ENCODE data around the gene RTTN. TPM values are rescaled to one million over a fixed set of nuclear protein-coding genes. Genes with fewer than 3 reads are reported as not detected.

The RTTN gene
- total and polyA plus RNA-seq, 9 of the 15 experiments (the other 6 are each of a cell fraction or from before 2014, with no cell fraction given), result 3.1 to 18.3 (median 10.6) TPM

DNA sequence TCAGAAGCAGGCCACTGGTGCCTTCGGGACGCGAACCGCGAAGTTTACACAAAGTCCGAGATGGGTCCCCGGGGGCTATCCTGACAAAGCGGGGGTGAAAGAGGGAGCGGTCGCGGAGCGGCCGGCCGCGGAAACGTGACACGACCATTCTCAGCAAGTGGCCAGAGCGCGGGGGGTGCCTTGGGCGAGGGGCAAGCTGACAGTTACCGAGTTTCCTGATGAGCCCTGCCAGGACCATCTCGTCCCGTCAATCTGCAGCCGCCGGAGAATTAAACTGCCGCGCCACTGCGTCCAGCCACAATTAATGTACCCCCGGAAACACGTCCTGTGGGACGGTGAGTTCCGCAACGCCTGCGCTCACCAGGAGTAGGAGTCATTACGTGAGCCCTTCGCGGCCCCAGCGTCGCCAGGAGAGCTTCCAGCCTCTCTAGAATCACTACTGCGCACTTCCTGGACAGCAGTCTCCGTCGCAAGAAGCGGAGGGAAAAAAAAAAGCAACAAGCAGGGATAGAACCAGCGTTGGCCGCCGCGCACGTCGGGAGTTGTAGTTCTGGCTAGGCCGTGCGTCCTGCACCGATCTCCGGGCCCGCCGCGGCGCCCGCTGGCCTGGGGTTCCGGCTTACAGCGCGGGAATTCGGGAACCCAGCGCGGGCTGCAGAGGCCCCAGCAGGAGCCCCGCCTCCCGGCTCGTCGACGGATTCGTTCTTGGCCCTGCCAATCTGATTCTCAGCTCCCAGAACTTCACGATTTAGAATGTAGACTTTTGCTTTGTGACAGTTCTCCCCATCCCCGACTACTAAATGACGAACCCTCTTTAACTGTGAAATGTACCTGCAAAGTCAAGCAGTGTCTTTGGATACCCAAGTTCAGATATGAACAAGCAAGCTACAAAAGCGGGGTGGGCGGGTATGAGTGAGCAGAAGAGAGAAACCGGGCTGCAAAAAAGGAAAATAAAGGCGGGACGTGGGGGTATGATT lies at the start of gene RTTN (continued):
- TF ChIP-seq, protein P1, sequence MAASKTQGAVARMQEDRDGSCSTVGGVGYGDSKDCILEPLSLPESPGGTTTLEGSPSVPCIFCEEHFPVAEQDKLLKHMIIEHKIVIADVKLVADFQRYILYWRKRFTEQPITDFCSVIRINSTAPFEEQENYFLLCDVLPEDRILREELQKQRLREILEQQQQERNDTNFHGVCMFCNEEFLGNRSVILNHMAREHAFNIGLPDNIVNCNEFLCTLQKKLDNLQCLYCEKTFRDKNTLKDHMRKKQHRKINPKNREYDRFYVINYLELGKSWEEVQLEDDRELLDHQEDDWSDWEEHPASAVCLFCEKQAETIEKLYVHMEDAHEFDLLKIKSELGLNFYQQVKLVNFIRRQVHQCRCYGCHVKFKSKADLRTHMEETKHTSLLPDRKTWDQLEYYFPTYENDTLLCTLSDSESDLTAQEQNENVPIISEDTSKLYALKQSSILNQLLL (CRISPR knock-in tag; IDR thresholded peaks at IDR 0.05; ENCODE audit: borderline replicate concordance), result no peak
- TF ChIP-seq STAT6 (CRISPR knock-in tag; IDR thresholded peaks at IDR 0.05) (no peak), ZBTB33 (CRISPR knock-in tag; IDR thresholded peaks at IDR 0.05) (no peak), RUNX1 (IDR thresholded peaks at IDR 0.05; ENCODE audit: low read depth) (no peak), ZNF707 (CRISPR knock-in tag; conservative IDR thresholded peaks at IDR 0.05) (no peak), STAT5A (IDR thresholded peaks at IDR 0.05; ENCODE audit: borderline replicate concordance, low read length) (peak; percentile 22; the same call in 1 of the 2 replicates), ZNF146 (CRISPR knock-in tag; IDR thresholded peaks at IDR 0.05; ENCODE audit: unreplicated experiment) (no peak), RBM34 (IDR thresholded peaks at IDR 0.05; ENCODE audit: borderline replicate concordance, insufficient read depth, low read length) (no peak), RB1 (IDR thresholded peaks at IDR 0.05; ENCODE audit: low read depth) (peak; percentile 95), ESRRA (IDR thresholded peaks at IDR 0.05; ENCODE audit: borderline replicate concordance, low read depth) (no peak), SMARCA5 (IDR thresholded peaks at IDR 0.05) (no peak), CHCHD3 (CRISPR knock-in tag; IDR thresholded peaks at IDR 0.05) (no peak), ZNF57 (CRISPR knock-in tag; IDR thresholded peaks at IDR 0.05) (no peak), DIDO1 (tag; IDR thresholded peaks at IDR 0.05; ENCODE audit: low read depth) (peak; percentile 95), ZC3H8 (IDR thresholded peaks at IDR 0.05) (0 out of 2 replicates have a peak, but pooled peaks have one; percentile 53), FOXA1 (IDR thresholded peaks at IDR 0.05; ENCODE audit: borderline replicate concordance) (no peak), ETV1 (tag; conservative IDR thresholded peaks at IDR 0.05; ENCODE audit: low read depth) (no peak), ZNF644 (tag; IDR thresholded peaks at IDR 0.05; ENCODE audit: low read depth) (no peak), SIRT6 (IDR thresholded peaks at IDR 0.05; ENCODE audit: low read depth, low read length) (no peak), MTF1 (CRISPR knock-in tag; IDR thresholded peaks at IDR 0.05; ENCODE audit: borderline replicate concordance) (no peak)
- TF ChIP-seq, protein P2, sequence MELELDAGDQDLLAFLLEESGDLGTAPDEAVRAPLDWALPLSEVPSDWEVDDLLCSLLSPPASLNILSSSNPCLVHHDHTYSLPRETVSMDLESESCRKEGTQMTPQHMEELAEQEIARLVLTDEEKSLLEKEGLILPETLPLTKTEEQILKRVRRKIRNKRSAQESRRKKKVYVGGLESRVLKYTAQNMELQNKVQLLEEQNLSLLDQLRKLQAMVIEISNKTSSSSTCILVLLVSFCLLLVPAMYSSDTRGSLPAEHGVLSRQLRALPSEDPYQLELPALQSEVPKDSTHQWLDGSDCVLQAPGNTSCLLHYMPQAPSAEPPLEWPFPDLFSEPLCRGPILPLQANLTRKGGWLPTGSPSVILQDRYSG (tag; conservative IDR thresholded peaks at IDR 0.05; ENCODE audit: low read depth), result no peak
